H1 (cell line): Measurements from ENCODE around the gene TMEM131L.

Source experiments
- ATF3 ChIP-seq: IDR thresholded peaks from 2 replicates; pipeline ENCODE4 v1.6.1; 2011; ENCODE audit warnings: low read depth, mild to moderate bottlenecking, low read length; ENCODE audit not compliant: insufficient read depth
- BRCA1 ChIP-seq: IDR thresholded peaks from 2 replicates; pipeline ENCODE4 v1.6.1; 2012; ENCODE audit warnings: low read depth, low read length, improper control_type of control experiment
- CEBPB ChIP-seq: IDR thresholded peaks from 2 replicates; pipeline ENCODE4 v1.6.1; 2012; ENCODE audit warnings: low read depth, low read length
- EP300 ChIP-seq, 2 experiments: IDR thresholded peaks; 1 replicate in 1 of 2; 2 replicates in 1 of 2; pipeline ENCODE4 v1.6.1; 2011 to 2012; ENCODE audit warnings: low read depth in 2 of 2, low read length in 2 of 2, mild to moderate bottlenecking in 2 of 2, borderline replicate concordance in 1 of 2, inconsistent platforms in 1 of 2, moderate library complexity in 1 of 2
- KDM5A ChIP-seq: fragments of 200-600 bp; IDR thresholded peaks from 2 replicates; pipeline ENCODE4 v1.7.1; 2012; ENCODE audit warnings: mild to moderate bottlenecking, low read length, inconsistent platforms, mixed read lengths
- POLR2A ChIP-seq, 2 experiments: IDR thresholded peaks; 1 replicate in 1 of 2; 2 replicates in 1 of 2; pipeline ENCODE4 v1.6.1; 2011; ENCODE audit warnings: low read depth in 2 of 2, low read length in 2 of 2, mild to moderate bottlenecking in 2 of 2; ENCODE audit errors: control extremely low read depth in 1 of 2
- POLR2AphosphoS5 ChIP-seq: IDR thresholded peaks from 2 replicates; pipeline ENCODE4 v1.6.1; 2011; ENCODE audit warnings: low read depth, low read length
- RAD21 ChIP-seq, 2 experiments: IDR thresholded peaks in 1 of 2; conservative IDR thresholded peaks in 1 of 2; 2 replicates each; pipeline ENCODE4 v1.6.1; 2011; ENCODE audit warnings: low read depth in 2 of 2, low read length in 2 of 2, improper control_type of control experiment in 1 of 2, inconsistent platforms in 1 of 2, mild to moderate bottlenecking in 1 of 2, moderate library complexity in 1 of 2
- SP1 ChIP-seq: IDR thresholded peaks from 2 replicates; pipeline ENCODE4 v1.6.1; 2011; ENCODE audit warnings: low read depth, low read length
- SP2 ChIP-seq: IDR thresholded peaks from 2 replicates; pipeline ENCODE4 v1.6.1; 2012; ENCODE audit warnings: mild to moderate bottlenecking, low read length, inconsistent platforms
- SP4 ChIP-seq: IDR thresholded peaks from 2 replicates; pipeline ENCODE4 v1.6.1; 2012; ENCODE audit warnings: low read length, inconsistent platforms
- SRF ChIP-seq: IDR thresholded peaks from 2 replicates; pipeline ENCODE4 v1.6.1; 2011; ENCODE audit warnings: mild to moderate bottlenecking, low read depth, low read length, moderate library complexity
- TEAD4 ChIP-seq: IDR thresholded peaks from 2 replicates; pipeline ENCODE4 v1.6.1; 2012; ENCODE audit warnings: low read depth, low read length, inconsistent platforms, mixed read lengths
- TF ChIP-seq, protein P1 (sequence below), 3 experiments: IDR thresholded peaks; 1 replicate in 2 of 3; 2 replicates in 1 of 3; pipeline versions ENCODE4 v1.5.1 to v1.6.1; 2011; ENCODE audit warnings: low read length in 3 of 3, mild to moderate bottlenecking in 3 of 3, inconsistent platforms in 2 of 3, low read depth in 1 of 3, moderate library complexity in 1 of 3; ENCODE audit not compliant: insufficient read depth in 1 of 3; ENCODE audit errors: control extremely low read depth in 1 of 3

DNA sequence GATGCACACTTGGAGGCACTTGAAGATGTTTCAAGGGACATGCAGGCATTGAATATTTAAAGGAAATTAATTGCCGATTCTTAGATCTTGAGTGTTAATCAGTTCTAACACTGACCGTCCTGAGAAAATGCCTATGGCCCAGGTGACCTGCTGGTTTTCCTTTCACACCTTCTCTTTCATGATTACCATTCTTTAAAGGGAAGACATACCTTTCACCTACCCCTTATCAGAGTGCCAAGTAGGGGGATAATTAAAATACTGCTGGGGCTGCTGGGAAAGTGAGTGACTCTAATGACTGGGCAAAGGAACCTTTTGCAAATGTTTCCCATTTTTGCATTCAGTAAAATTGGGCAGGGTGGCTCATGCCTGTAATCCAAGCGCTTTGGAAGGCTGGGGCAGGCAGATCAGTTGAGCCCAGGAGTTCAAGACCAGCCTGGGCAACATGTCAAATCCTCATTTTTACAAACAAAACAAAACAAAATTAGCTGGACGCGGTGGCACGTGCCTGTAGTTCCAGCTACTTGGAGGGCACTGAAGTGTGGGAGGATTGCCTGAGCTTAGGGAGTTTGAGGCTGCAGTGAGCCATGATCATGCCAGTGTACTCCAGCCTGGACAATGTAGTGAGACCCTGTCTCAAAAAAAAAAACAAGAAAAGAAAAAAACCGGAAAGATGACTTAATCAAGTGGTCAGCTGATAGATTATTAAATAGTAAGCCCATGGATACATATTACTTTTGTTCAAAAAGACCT lies 44.3 kb downstream of the TMEM131L start:
- no peak for TF ChIP-seq POLR2A (IDR thresholded peaks at IDR 0.05; ENCODE audit: control extremely low read depth in 1 of 2, low read depth in 2 of 2, low read length in 2 of 2)
- TF ChIP-seq, protein P1, sequence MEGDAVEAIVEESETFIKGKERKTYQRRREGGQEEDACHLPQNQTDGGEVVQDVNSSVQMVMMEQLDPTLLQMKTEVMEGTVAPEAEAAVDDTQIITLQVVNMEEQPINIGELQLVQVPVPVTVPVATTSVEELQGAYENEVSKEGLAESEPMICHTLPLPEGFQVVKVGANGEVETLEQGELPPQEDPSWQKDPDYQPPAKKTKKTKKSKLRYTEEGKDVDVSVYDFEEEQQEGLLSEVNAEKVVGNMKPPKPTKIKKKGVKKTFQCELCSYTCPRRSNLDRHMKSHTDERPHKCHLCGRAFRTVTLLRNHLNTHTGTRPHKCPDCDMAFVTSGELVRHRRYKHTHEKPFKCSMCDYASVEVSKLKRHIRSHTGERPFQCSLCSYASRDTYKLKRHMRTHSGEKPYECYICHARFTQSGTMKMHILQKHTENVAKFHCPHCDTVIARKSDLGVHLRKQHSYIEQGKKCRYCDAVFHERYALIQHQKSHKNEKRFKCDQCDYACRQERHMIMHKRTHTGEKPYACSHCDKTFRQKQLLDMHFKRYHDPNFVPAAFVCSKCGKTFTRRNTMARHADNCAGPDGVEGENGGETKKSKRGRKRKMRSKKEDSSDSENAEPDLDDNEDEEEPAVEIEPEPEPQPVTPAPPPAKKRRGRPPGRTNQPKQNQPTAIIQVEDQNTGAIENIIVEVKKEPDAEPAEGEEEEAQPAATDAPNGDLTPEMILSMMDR (IDR thresholded peaks at IDR 0.05; ENCODE audit: control extremely low read depth in 1 of 3, insufficient read depth in 1 of 3, low read depth in 1 of 3, low read length in 3 of 3) = no peak
- TF ChIP-seq SRF = no peak
- no peak for TF ChIP-seq EP300 (IDR thresholded peaks at IDR 0.05; ENCODE audit: borderline replicate concordance in 1 of 2, low read depth in 2 of 2, low read length in 2 of 2)
- no peak for TF ChIP-seq BRCA1
- TF ChIP-seq TEAD4 = no peak
- no peak for TF ChIP-seq SP4
- TF ChIP-seq POLR2AphosphoS5 = no peak
- TF ChIP-seq ATF3 = no peak
- no peak for TF ChIP-seq KDM5A
- no peak for TF ChIP-seq RAD21 (IDR thresholded peaks at IDR 0.05 in 1 of 2, conservative IDR thresholded peaks at IDR 0.05 in 1 of 2; ENCODE audit: low read depth in 2 of 2, low read length in 2 of 2)
- no peak for TF ChIP-seq CEBPB
- no peak for TF ChIP-seq SP1
- TF ChIP-seq SP2 = no peak
